GM23248 (cell line): ENCODE measurements around the gene TIRAP.

ENCODE experiments used
- EZH2 ChIP-seq: fragments of 200-600 bp; sonication (generic); IDR thresholded peaks from 2 replicates; pipeline ENCODE4 v1.6.1; 2018; ENCODE audit warnings: antibody characterized with exemption, mild to moderate bottlenecking; ENCODE audit not compliant: insufficient read depth, poor library complexity, severe bottlenecking
- EZH2phosphoT487 ChIP-seq: fragments of 200-600 bp; sonication (generic); IDR thresholded peaks from 2 replicates; pipeline ENCODE4 v1.6.1; 2018; ENCODE audit warnings: antibody characterized with exemption, moderate library complexity, mild to moderate bottlenecking, low read depth; ENCODE audit not compliant: insufficient read depth

GRCh38 chr11:126303623-126304456 is 20.9 kb downstream of the TIRAP start, which contains the start of gene DCPS:
- no peak for TF ChIP-seq EZH2phosphoT487
- TF ChIP-seq EZH2 = no peak
